Measurements from ENCODE around the gene PIP5K1A. TPM values are rescaled to one million over a fixed set of nuclear protein-coding genes. Genes with fewer than 3 reads are reported as not detected.

The PIP5K1A gene, protein sequence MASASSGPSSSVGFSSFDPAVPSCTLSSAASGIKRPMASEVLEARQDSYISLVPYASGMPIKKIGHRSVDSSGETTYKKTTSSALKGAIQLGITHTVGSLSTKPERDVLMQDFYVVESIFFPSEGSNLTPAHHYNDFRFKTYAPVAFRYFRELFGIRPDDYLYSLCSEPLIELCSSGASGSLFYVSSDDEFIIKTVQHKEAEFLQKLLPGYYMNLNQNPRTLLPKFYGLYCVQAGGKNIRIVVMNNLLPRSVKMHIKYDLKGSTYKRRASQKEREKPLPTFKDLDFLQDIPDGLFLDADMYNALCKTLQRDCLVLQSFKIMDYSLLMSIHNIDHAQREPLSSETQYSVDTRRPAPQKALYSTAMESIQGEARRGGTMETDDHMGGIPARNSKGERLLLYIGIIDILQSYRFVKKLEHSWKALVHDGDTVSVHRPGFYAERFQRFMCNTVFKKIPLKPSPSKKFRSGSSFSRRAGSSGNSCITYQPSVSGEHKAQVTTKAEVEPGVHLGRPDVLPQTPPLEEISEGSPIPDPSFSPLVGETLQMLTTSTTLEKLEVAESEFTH
- total RNA-seq = 100 to 1,000 TPM in 2 of 4 donors, 10 to 100 TPM in 2; 66.8 to 240 (median 92.6) TPM

DNA sequence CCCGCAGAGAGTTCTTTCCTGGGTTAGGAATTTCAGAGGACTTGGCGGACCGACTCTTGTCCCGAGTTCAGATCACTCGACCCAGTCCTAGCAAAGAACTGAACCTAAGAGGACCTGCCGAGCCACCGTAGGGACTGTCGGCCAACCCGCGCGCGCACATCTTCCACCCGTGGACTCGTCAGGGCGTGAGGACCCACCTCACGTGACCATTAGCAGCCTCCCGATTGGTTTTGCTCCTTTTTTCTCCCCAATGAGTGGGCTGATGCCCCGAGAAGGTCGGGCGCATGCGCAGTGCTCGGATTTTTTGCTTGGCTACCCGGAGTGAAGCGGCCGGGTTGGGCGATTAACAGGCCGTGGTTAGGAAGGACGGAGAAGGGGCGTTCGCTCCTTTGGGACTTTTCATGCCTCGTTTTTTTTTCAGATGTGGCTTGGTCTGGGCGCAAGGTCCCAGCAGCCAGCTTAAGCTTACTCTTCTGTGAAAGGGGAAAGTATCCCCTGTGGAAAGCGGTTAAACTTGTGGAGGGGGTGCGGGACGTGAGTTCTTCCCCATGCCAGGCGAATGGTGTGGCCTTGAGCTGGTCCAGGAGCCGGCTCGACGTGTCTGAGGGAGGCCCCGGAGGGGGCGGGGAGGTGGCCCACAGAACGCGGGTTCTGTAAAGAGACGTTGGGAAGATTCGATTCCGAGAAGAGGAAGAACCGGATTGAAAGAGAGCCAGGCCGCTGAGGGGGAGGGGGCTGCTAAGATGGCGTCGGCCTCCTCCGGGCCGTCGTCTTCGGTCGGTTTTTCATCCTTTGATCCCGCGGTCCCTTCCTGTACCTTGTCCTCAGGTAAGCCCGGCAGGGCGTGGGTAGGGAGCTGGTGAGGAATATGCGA, at the start of gene PIP5K1A:
Gene PIP5K1A, plus strand, starts transcription at position 299 of the 874 bp plus-strand sequence. Its CDS starts 445 bp downstream, at position 744.
- intact Hi-C loops (cut with DNase I; ENCODE audit: low total_unique reads) = loop anchor here (10.0 kb wide), 1 partner anchor 56 kb away; the partner anchor contains the start of gene PSMD4

GRCh38 chr1:151156515-151156819, 41.9 kb upstream of the PIP5K1A start, which contains the start of gene TNFAIP8L2:
TNFAIP8L2 (plus strand) TSS chr1:151156649; CDS start chr1:151158698, 2,049 bp downstream.
- Histone ChIP-seq H3K4me1 (no peaks in the 10 kb centered on the region), H3K4me3 (no peak within 1 kb of the TSS), H3K27ac (no peak within 1 kb of the TSS), H3K27me3 (no peaks in the 10 kb centered on the region), H3K9me3 (no peaks in the 10 kb centered on the region), H3K36me3 (no peaks in the 10 kb centered on the region)
- no peak for DNase-seq
- intact Hi-C loops (cut with DNase I; ENCODE audit: low total_unique reads) = loop anchor here (10.0 kb wide), 1 partner anchor 52 kb away; no protein-coding TSS in a partner anchor
- TF ChIP-seq CTCF (IDR thresholded peaks at IDR 0.05) (no peak), POLR2A (IDR thresholded peaks at IDR 0.05) (no peak)

More for the DNA sequence above, at the start of gene PIP5K1A:
- no peaks in the 10 kb centered on the region for H3K27me3 ChIP-seq
- peak within 1 kb of the TSS; percentile 88 to 92 for H3K27ac ChIP-seq
- no peaks in the 10 kb centered on the region for H3K9me3 ChIP-seq
- TF ChIP-seq POLR2A (IDR thresholded peaks at IDR 0.05) (peak; percentile 74 to 77), CTCF (IDR thresholded peaks at IDR 0.05) (peak in 1 of 4 experiments; percentile 18)
- peak; percentile 97 to 99 for DNase-seq
- H3K4me3 ChIP-seq = peak within 1 kb of the TSS; percentile 69 to 75
- H3K36me3 ChIP-seq = no peaks in the 10 kb centered on the region
- H3K4me1 ChIP-seq = peaks cover 0 to 9% of the 10 kb centered on the region in 2 donors

DNA sequence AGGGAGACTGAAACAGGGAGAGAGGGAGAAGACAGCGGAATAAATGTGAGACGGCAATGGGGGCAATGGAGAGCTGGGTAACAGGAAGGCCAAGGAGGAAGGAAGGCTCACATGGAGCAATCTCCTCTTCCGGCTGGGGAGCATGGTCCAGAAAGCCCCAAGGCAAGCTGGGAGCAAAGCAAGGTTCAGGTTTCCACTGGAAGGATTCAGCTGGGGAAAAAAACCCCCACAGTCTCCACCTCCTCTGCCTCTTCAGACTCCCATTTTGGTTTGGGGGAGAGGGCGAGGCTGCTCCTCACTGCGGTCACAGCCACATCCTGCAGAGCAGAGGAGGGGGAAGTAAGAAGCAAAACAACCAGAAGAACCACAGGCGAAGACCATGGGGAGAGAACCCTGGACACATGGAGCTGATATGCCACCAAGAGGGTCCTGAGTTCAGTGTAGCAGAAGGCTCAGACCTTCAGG, 41.3 kb upstream of the PIP5K1A start:
- Histone ChIP-seq H3K27me3 (no peaks in the 10 kb centered on the region), H3K27ac (no peak overlapping the region), H3K4me1 (no peaks in the 10 kb centered on the region), H3K36me3 (no peaks in the 10 kb centered on the region), H3K9me3 (no peaks in the 10 kb centered on the region), H3K4me3 (no peak overlapping the region)
- intact Hi-C loops (cut with DNase I; ENCODE audit: low total_unique reads) = loop anchor here (10.0 kb wide), 1 partner anchor 52 kb away; no protein-coding TSS in a partner anchor
- no peak for DNase-seq
- TF ChIP-seq POLR2A (IDR thresholded peaks at IDR 0.05) = no peak
- TF ChIP-seq CTCF (IDR thresholded peaks at IDR 0.05) = no peak

- no peak overlapping the region for H3K27ac ChIP-seq
- intact Hi-C loops (cut with DNase I; ENCODE audit: low total_unique reads) = loop anchor here (10.0 kb wide), 1 partner anchor 54 kb away; no protein-coding TSS in a partner anchor
- no peaks in the 10 kb centered on the region for H3K9me3 ChIP-seq
- no peaks in the 10 kb centered on the region for H3K27me3 ChIP-seq
- H3K4me1 ChIP-seq = no peaks in the 10 kb centered on the region
- no peak for DNase-seq
- TF ChIP-seq CTCF (IDR thresholded peaks at IDR 0.05) (no peak), POLR2A (IDR thresholded peaks at IDR 0.05) (no peak)
- no peaks in the 10 kb centered on the region for H3K36me3 ChIP-seq
- no peak overlapping the region for H3K4me3 ChIP-seq
Measured at GRCh38 chr1:151158326-151158725, 40.0 kb upstream of the PIP5K1A start.

Data from uterus (tissue), 4 donors.